GM04503 (cell line): ENCODE data around the gene RCL1.

ENCODE experiments used
- DNase-seq: peaks from one replicate; pipeline ENCODE4 v3.0.0-alpha.2; 2012; ENCODE audit warnings: low read depth

RCL1 gene

GRCh38 chr9:4812858-4813257 is 20.1 kb downstream of the RCL1 start:
- DNase-seq, result no peak

DNA sequence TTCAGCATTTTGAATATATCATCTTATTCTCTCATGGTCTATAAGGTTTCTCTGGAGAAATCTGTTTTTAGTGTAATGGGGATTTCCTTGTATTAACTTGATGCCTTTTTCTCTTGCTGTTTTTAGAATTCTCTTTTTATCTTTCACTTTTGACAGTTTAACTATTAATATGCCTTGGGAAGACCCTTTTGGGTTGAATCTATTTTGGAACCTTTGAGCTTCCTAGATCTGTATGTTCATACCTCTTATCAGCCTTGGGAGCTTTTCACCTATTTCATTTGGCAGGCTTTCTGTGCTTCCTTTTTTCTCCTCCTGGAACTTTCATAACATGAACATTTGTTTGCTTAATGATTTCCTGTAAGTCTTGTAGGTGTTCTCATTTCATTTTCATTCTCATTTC is 22.2 kb downstream of the RCL1 start:
- no peak for DNase-seq

- DNase-seq, result no peak
Observed at GRCh38 chr9:4815381-4815956, 22.7 kb downstream of the RCL1 start.

DNA sequence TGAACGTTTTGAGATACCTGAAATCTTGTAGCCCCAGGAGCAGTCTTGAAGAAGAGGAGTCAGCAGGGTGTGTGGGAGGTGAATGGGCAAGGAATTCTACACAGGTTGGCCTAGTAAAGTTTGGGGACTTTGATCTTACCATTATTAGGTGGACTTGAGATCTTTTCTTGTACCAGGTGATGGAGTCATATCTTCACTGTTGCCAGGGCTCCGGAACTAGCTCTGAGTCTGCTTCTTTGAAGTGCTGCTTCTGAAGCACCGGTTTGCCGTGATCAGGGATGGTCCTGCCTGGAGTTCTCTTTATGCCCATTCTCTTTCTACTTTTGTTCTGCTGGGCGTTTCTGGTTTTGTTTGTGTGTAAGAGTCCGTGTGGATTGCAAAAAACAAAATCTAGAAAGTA is 27.4 kb downstream of the RCL1 start:
- no peak for DNase-seq

GRCh38 chr9:4821133-4821532 is 28.4 kb downstream of the RCL1 start:
- DNase-seq, result no peak

DNA sequence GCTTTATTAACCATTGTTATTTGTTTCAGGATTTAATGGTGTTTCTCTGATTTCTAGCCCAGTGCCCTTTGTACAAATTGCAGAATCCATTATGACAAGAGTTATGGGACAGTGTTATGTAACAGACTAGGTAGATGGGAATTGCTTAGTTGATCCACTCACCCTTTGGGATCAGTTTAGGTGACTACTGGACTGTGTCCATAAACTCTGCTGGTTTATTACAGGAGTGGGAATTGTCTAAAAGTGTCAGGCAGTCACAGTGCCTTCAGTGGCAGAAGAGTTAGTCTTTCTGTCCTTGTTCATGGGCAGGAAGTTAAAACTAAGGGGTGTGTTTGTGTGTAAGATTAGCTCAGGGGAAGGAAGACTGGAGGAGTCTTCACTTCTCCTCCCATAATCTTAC is 29.3 kb downstream of the RCL1 start:
- DNase-seq, result no peak

DNA sequence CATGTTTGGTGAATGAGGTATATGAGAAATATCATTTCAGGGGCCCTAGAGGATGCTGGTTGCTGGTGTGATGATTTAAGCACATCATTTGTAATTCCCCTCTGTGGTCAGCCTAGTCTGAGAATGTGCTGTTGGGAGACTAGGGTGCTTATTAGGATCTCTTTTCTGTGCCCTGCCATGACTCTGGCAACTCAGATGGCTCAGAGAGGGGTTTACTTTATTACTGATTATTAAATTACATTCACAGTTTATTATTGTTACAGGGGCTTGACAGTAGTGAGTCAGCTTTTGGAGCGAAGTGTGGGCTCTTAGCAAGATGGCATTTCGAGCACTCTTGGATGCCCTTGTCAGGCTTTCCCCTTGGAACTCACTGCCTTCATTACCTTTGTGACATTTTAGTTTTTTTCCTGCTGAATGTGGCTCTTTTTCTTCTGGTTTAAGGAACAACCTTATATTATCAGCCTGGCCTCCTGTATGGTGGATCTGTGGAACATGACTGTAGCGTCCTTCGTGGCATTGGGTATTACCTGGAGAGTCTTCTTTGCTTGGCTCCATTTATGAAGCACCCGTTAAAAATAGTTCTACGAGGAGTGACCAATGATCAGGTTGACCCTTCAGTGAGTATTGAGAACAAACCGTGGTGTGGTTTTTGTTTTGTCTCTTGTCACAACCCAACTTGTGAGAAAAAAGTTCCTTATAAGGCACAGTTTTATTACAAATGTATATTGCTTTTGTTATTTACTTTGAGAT is 33.8 kb downstream of the RCL1 start:
- DNase-seq, result no peak

GRCh38 chr9:4827224-4827623 is 34.5 kb downstream of the RCL1 start:
- DNase-seq, result no peak

DNA sequence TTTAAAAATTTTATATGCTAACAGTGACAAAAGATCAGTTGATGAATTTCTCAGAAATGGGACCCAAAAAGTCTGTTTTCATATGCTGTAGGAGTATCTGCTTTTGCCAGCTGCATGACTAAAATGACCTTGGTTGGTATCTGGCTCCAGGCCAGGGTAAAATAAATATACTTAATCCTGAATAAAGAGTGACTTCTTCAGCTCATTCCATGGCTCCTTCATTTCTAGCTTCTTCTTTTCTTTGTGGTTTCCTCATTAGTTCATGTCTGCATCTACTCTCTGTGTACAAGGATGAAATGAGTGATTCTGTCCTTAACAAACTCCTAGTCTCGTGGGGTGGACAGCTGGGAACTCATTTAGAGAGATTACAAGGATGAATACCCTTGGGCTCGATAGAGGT is 36.0 kb downstream of the RCL1 start:
- DNase-seq, result no peak

GRCh38 chr9:4829969-4830368 is 37.2 kb downstream of the RCL1 start:
- DNase-seq, result no peak

GRCh38 chr9:4830699-4831098 is 38.0 kb downstream of the RCL1 start:
- DNase-seq, result no peak

- no peak for DNase-seq
Observed at GRCh38 chr9:4831119-4831518, 38.4 kb downstream of the RCL1 start.

- no peak for DNase-seq
Observed at GRCh38 chr9:4831944-4832343, 39.2 kb downstream of the RCL1 start.

DNA sequence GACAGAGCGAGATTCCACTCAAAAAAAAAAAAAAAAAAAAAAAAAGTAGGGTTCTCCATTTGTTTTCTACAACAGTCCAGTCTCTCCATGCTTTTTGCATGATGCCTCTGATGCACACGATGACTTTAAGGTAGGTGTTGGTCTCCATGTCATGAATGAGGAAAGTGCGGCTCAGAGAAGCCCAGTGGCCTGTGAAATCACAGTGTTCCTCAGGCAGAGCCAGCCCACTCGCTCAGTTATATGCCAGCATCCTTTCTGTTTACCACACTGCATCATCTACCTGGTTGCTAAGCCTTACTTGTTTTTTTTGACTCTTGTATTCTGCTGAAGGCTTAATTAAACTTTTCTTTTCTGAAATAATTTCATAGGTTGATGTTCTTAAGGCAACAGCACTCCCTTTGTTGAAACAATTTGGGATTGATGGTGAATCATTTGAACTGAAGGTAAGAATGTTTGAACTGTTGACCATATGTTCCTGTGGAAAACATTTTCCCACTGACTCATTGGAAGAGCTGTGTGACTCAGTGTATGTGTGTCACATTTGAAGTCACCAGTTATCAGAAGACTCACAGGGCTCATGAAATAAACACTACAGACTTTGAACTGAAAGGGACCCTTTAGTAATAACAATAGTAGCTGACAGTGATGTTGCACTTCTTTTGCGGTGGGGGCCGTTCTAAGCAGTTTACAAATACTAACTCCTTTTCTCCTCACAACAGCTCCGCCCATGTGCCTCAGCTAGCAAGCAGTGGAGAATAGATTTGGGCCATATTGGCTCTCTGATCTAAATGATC is 40.2 kb downstream of the RCL1 start:
- peak; percentile 97 for DNase-seq

DNA sequence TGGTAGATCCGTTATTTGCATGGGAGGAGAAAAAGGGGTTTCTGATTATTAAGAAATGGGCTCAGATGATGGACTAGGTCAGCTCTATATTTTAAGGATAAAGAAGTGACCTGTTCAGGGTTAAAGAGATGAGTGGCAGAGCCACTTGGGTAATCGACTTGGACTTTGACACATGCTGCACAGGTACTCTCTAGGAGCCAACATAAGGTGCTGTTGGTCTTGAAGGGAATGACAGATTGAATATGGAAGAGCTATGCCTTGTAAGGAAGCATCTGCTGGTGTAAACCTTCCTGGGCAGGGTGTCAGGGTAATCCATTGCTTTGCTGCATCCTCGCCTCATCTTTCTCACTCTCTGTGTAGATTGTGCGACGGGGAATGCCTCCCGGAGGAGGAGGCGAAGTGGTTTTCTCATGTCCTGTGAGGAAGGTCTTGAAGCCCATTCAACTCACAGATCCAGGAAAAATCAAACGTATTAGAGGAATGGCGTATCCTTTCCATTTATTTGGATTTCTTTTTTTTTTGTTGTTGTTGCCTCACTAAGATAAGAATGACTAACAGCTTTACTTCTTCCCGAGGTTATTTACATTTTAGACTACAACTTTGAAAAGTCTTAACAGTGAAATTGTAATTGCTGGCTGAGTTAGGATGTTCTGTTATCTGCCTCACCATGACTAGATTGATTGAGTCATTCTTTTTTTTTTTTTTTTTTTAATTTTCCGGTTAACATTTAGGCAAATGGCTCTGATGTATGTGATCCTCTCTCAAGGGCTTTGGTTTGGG is 41.2 kb downstream of the RCL1 start:
- no peak for DNase-seq

DNA sequence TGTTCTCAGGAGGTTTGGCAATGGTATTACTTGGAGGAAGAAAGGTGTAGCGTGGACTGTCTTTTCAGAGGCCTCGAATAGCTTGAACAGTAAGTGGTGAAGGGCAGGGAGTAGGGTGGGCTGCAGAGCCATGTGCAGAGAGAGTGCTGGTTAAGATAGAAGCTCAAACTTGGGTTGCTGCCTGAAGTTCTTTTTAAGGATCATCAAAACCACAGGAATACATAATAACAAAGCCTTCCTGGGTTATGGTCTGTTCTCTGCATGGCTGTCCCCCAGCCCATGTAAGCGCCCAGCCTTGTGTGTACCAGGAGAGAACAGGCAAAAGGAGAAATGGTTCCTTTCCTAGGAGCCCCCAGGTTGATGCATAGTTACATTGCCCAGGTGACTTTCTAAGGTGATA is 43.9 kb downstream of the RCL1 start:
- no peak for DNase-seq

DNA sequence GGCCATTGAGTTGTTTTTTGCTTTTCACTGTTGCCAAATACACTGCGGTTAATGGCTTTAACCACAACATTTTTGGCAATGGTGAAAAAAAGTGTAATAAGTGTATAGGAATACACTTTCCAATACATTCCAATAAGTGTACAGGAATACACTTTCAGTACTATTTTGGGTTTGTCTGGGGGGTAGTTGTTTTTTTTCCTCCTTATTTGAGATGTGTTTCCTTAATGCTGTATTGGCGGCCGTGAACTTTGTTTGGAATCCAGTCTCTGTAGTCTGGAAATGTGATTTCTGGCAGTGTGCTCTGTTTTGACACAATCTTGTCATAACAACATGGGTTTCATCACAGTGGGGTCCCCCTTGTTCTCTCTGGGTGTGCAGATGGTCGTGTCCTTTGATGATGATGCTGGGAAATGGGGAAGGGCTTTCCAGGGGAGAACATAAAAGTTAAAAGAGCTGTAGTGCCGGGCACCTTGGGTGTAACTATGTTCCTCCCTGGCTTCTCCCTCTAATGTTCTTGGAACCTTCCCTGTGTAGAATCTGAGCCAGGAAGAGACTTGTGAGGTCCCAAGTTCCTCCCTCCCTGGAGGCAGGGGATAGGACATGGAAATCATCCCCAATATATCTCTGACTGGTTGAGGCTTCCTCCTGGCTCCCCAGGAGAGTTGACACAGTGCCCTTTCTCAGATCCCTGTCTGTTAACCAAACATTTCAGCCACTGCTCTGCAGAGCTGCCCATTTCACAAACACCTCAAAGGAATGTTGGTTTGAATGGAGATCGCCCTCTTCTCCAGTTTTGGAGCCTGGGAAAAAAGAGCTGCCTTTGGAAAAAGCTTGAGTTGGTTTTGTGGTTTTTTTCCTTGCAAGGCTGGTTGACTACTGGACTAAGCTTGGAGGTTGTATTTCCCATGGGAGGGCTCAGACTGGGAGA is 44.8 kb downstream of the RCL1 start:
- DNase-seq, result peak; percentile 96

DNA sequence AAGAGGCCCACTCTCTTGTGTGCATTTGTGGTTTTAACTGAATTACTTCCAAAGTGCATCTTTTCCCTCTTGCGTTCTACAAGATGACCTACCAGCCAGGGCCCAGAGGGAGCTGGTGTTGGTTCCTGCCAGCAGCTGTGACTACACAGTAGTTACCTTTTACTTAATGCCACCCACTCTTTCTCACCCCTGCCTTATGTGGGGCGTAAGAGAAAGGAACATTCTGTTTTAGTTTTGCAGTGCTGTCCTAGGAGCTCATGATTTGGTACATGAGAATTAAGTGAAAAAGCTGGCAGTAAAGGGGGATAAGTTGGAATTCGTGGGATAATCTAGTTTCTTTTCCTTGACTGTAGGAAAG is 45.4 kb downstream of the RCL1 start:
- DNase-seq, result no peak

GRCh38 chr9:4839470-4839912 is 46.7 kb downstream of the RCL1 start:
- DNase-seq, result no peak

DNA sequence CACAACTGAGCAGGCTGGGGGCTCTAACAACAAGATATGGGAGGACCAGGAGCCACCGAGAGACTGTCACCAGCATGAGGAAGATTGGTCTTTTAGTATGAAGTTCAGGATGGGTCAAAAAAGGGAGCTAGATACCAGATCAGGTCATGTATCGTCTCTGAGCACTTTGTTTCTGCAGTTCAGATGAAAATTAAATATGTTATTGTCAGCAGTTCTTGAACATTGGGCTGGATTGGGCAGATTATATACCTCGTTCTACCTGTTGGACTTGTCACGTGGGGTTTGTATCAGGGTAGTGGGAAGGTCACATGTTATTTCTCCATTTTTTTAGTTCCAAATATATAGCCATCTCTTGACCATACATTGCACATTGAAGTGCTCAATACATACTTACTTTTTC is 47.3 kb downstream of the RCL1 start:
- DNase-seq, result no peak

DNA sequence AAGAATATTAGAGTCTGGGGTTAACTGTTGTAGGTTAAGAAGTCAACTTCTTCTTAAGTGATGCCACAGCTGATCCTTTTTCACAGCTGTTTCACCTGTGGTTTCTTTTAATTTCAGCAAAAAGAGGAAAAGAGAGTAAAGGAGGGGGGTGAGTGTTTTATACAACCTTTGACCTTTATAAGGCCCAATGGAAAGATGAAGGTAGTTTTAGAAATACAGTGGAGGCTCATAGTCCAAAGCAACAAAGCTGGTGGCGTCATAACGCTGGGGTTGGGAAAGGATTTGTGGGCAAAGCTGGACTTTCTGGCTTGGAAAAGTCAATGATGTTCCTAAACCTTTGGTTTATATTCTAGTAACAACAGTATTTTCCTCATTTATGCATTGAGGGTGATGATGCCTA is 49.5 kb downstream of the RCL1 start:
- DNase-seq, result no peak
